ENCODE results near the gene HSPA1A. TPM values are rescaled to one million over a fixed set of nuclear protein-coding genes. Genes with fewer than 3 reads are reported as not detected.

Gene HSPA1A
- total RNA-seq, 2 experiments from 2014 or later, result 8.1 to 9.8 TPM

DNA sequence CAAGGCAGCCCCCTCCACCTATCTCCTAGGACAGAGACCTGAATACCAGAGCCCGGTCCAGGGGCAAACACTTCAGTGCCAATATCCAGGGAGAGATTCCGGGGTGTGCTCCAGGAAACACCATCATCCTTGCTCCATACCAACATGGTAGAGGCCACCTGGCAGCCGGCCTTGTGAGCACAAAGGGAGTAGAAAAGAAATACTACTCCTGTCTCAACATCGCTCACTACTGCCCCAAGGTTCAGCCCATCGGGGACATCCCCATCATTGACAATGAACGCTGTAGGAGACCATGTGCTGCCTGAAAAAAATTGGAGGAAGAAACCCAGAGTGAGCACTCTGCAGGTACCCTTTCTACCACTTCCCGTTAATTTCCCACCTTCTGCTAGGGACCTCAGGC is 45.8 kb downstream of the HSPA1A start:
- H3K27ac Mint-ChIP-seq, result peak overlapping the region; percentile 91
- TF ChIP-seq, protein P1, sequence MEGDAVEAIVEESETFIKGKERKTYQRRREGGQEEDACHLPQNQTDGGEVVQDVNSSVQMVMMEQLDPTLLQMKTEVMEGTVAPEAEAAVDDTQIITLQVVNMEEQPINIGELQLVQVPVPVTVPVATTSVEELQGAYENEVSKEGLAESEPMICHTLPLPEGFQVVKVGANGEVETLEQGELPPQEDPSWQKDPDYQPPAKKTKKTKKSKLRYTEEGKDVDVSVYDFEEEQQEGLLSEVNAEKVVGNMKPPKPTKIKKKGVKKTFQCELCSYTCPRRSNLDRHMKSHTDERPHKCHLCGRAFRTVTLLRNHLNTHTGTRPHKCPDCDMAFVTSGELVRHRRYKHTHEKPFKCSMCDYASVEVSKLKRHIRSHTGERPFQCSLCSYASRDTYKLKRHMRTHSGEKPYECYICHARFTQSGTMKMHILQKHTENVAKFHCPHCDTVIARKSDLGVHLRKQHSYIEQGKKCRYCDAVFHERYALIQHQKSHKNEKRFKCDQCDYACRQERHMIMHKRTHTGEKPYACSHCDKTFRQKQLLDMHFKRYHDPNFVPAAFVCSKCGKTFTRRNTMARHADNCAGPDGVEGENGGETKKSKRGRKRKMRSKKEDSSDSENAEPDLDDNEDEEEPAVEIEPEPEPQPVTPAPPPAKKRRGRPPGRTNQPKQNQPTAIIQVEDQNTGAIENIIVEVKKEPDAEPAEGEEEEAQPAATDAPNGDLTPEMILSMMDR (IDR thresholded peaks at IDR 0.05), result no peak
- H3K4me3 Mint-ChIP-seq, result peak overlapping the region; percentile 88
- Histone ChIP-seq H3K36me3 (ENCODE audit: insufficient read depth, low read length) (peaks cover 39% of the 10 kb centered on the region), H3K27me3 (ENCODE audit: control insufficient read depth in 1 of 2, insufficient read depth in 2 of 2, low read length in 2 of 2) (no peaks in the 10 kb centered on the region), H3K4me1 (ENCODE audit: insufficient read depth, low read length) (peaks cover 37% of the 10 kb centered on the region), H3K4me3 (ENCODE audit: low read length) (no peak overlapping the region), H3K27ac (ENCODE audit: low read depth in 1 of 2, low read length in 2 of 2) (no peak overlapping the region), H3K9me3 (ENCODE audit: control insufficient read depth in 1 of 2, insufficient read depth in 1 of 2, low read length in 2 of 2) (no peaks in the 10 kb centered on the region)
- DNase-seq, result no peak
- ChIA-PET CTCF (no interaction called here), POLR2A (no interaction called here)
- H3K4me1 Mint-ChIP-seq (ENCODE audit: low read depth), result peaks cover 28% of the 10 kb centered on the region
- peaks cover 41% of the 10 kb centered on the region for H3K36me3 Mint-ChIP-seq (ENCODE audit: low read depth)
- H3K9me3 Mint-ChIP-seq, result no peaks in the 10 kb centered on the region
- intact Hi-C loops (cut with DNase I, micrococcal nuclease), result loop anchor here in 1 of 2 experiments (2.0 to 10.0 kb wide), 2 partner anchors 36 to 1434 kb away; partner anchors contain the start of genes EHMT2 and RGL2
- H3K27me3 Mint-ChIP-seq, result no peaks in the 10 kb centered on the region
- no peak for ATAC-seq (ENCODE audit: poor library complexity)

DNA sequence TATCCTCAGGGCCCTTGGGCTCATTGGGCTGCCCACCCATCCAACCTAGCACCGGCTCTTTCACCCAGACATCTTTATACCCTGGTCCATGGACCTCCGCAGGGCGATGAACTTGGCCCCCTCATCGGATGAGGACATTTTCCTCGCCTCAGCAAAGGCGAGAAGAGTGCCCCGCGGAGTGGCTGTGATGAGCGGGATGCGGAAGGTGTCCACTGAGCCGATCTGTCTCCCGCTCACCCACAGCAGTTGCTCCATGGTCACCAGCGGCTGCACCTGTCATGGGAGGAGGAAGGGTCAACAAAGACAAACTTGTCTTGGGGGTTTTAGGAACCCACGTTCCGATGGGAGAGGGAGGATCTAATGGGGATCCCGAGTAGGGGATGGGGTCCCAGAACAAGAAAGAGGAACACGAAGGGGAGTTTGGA is 46.6 kb downstream of the HSPA1A start:
- POLR2A ChIA-PET, result interaction anchor here (1.4 to 2.9 kb wide), 12 partner anchors 18 to 1110 kb away, joined by 7 to 36 read pairs (median 11); partner anchors contain the start of genes BAG6, DDX39B, EHMT2 and MSH5
- peak overlapping the region; percentile 75 to 94 for H3K27ac ChIP-seq (ENCODE audit: low read depth in 1 of 2, low read length in 2 of 2)
- peak overlapping the region; percentile 91 for H3K27ac Mint-ChIP-seq

DNA sequence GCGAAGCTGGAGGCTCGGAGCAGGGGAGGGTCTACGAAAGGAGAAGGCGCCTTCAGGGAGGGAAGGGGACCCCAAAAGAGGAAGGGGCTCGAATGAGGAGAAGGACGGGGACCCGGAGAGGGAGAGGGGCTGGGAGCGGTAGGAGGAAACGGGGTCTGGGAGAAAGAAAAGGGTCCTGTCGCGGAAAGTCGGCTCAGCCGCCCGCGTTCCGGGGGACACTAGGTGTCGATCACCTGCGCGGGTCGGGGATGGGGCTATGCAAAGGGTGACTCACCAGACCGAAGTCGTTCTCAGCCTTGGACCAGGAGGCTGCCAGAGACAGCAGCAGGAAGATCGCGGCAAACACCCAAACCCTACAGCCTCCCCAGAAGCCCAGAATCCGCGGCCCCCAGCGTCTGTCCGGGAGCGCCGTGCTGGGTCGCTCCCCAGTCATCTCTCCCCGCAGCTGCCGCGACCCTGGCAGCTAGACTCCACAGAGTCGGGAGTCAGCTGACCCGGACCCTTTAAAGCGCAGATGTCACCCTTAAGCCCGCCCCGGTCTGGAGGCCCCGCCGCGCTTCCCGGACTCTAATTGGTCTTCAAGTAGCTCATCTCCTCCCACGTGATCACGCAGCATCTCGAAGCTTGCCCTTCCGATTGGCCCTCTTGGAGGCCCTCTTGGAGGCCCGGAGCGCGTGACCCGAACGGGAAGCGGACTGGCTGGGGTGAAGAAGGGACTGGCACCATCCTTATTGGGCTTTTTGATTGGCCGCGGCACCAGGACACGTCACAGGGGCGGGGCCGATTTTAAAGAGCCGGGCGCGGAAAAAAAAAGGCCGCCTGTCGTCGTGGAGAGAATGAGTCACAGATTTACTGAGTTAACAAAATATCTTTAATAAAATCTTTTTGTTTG is 47.2 kb downstream of the HSPA1A start, which contains the start of gene NEU1:
Gene NEU1, minus strand, starts transcription at position 478 of the 892 bp plus-strand sequence. Its CDS starts 45 bp downstream, at position 433.
- ChIA-PET CTCF (interaction anchor here (0.7 to 2.2 kb wide), 5 partner anchors 24 to 202 kb away, joined by 3 to 11 read pairs (median 4); partner anchors contain the start of gene C6orf47), POLR2A (interaction anchor here (0.7 to 2.9 kb wide), 28 partner anchors 16 to 1109 kb away, joined by 3 to 36 read pairs (median 6); partner anchors contain the start of genes ABHD16A, ATF6B, BAG6 and C6orf47)
- H3K27ac Mint-ChIP-seq, result peak within 1 kb of the TSS; percentile 91
- ATAC-seq (ENCODE audit: poor library complexity) (peak; percentile 93), DNase-seq (peak; percentile 95 to 100 (median 98))
- TF ChIP-seq, protein P1 (IDR thresholded peaks at IDR 0.05), result no peak
- intact Hi-C loops (cut with DNase I, micrococcal nuclease), result loop anchor here (1.0 to 10.0 kb wide), 5 partner anchors 28 to 1432 kb away; partner anchors contain the start of genes BAG6 (in 1 of the 2), DDX39B (in 1 of the 2) and RGL2 (in 1 of the 2)
- Histone ChIP-seq H3K36me3 (ENCODE audit: insufficient read depth, low read length) (peaks cover 30% of the 10 kb centered on the region), H3K4me1 (ENCODE audit: insufficient read depth, low read length) (peaks cover 37% of the 10 kb centered on the region), H3K9me3 (ENCODE audit: control insufficient read depth in 1 of 2, insufficient read depth in 1 of 2, low read length in 2 of 2) (no peaks in the 10 kb centered on the region), H3K27ac (ENCODE audit: low read depth in 1 of 2, low read length in 2 of 2) (peak within 1 kb of the TSS; percentile 80 to 96), H3K27me3 (ENCODE audit: control insufficient read depth in 1 of 2, insufficient read depth in 2 of 2, low read length in 2 of 2) (no peaks in the 10 kb centered on the region), H3K4me3 (ENCODE audit: low read length) (peak within 1 kb of the TSS; percentile 99)
- H3K4me1 Mint-ChIP-seq (ENCODE audit: low read depth), result peaks cover 28% of the 10 kb centered on the region
- no peaks in the 10 kb centered on the region for H3K27me3 Mint-ChIP-seq
- H3K36me3 Mint-ChIP-seq (ENCODE audit: low read depth), result peaks cover 35% of the 10 kb centered on the region
- H3K9me3 Mint-ChIP-seq, result no peaks in the 10 kb centered on the region
- peak within 1 kb of the TSS; percentile 88 for H3K4me3 Mint-ChIP-seq

More for the DNA sequence above, 46.6 kb downstream of the HSPA1A start:
- Mint-ChIP-seq H3K4me3 (peak overlapping the region; percentile 88), H3K27me3 (no peaks in the 10 kb centered on the region), H3K36me3 (ENCODE audit: low read depth) (peaks cover 41% of the 10 kb centered on the region), H3K9me3 (no peaks in the 10 kb centered on the region), H3K4me1 (ENCODE audit: low read depth) (peaks cover 28% of the 10 kb centered on the region)
- H3K4me1 ChIP-seq (ENCODE audit: insufficient read depth, low read length), result peaks cover 37% of the 10 kb centered on the region
- CTCF ChIA-PET, result no interaction called here
- peak overlapping the region; percentile 99 for H3K4me3 ChIP-seq (ENCODE audit: low read length)
- no peak for DNase-seq
- peaks cover 36% of the 10 kb centered on the region for H3K36me3 ChIP-seq (ENCODE audit: insufficient read depth, low read length)
- H3K9me3 ChIP-seq (ENCODE audit: control insufficient read depth in 1 of 2, insufficient read depth in 1 of 2, low read length in 2 of 2), result no peaks in the 10 kb centered on the region
- intact Hi-C loops (cut with DNase I, micrococcal nuclease), result loop anchor here (1.0 to 10.0 kb wide), 5 partner anchors 28 to 1433 kb away; partner anchors contain the start of genes BAG6 (in 1 of the 2), EHMT2 (in 1 of the 2) and RGL2 (in 1 of the 2)
- TF ChIP-seq, protein P1 (IDR thresholded peaks at IDR 0.05), result no peak
- no peak for ATAC-seq (ENCODE audit: poor library complexity)
- no peaks in the 10 kb centered on the region for H3K27me3 ChIP-seq (ENCODE audit: control insufficient read depth in 1 of 2, insufficient read depth in 2 of 2, low read length in 2 of 2)
